22Rv1 (cell line): ENCODE data around the gene BEGAIN.

Experiments
- H3K27ac ChIP-seq: fragments of 450-650 bp; 2 replicates; pipeline ENCODE4 v1.5.1; 2017
- CTCF ChIP-seq: fragments of 450-650 bp; IDR thresholded peaks from 2 replicates; pipeline ENCODE4 v1.5.1; 2017; ENCODE audit warnings: mild to moderate bottlenecking
- ZFX ChIP-seq: fragments of 450-650 bp; IDR thresholded peaks from 2 replicates; pipeline ENCODE4 v1.6.1; 2017; ENCODE audit warnings: antibody characterized with exemption, borderline replicate concordance

BEGAIN gene

GRCh38 chr14:100565650-100566049, 21.6 kb downstream of the BEGAIN start:
- no peak for TF ChIP-seq CTCF
- no peak for TF ChIP-seq ZFX
- no peak overlapping the region for H3K27ac ChIP-seq

GRCh38 chr14:100564512-100564911, 22.7 kb downstream of the BEGAIN start:
- TF ChIP-seq ZFX = no peak
- no peak for TF ChIP-seq CTCF
- no peak overlapping the region for H3K27ac ChIP-seq

- TF ChIP-seq ZFX (no peak), CTCF (no peak)
- no peak overlapping the region for H3K27ac ChIP-seq
These were observed 24.5 kb downstream of the BEGAIN start for GRCh38 chr14:100562751-100563150.

- no peak for TF ChIP-seq ZFX
- no peak for TF ChIP-seq CTCF
- H3K27ac ChIP-seq = no peak overlapping the region
These were observed 26.2 kb downstream of the BEGAIN start for GRCh38 chr14:100561005-100561404.

- TF ChIP-seq ZFX (no peak), CTCF (no peak)
- H3K27ac ChIP-seq = no peak overlapping the region
These were observed 26.7 kb downstream of the BEGAIN start for GRCh38 chr14:100560471-100560870.

- no peak overlapping the region for H3K27ac ChIP-seq
- TF ChIP-seq CTCF (no peak), ZFX (no peak)
These were observed 27.8 kb downstream of the BEGAIN start for GRCh38 chr14:100559455-100559854.

GRCh38 chr14:100558966-100559365, 28.3 kb downstream of the BEGAIN start:
- TF ChIP-seq ZFX (no peak), CTCF (no peak)
- no peak overlapping the region for H3K27ac ChIP-seq
